Mesothelial cell of epicardium (in vitro differentiated cells): ENCODE measurements around the gene CSF1R. TPM values are rescaled to one million over a fixed set of nuclear protein-coding genes. Genes with fewer than 3 reads are reported as not detected.
"Not testable (repeated sequence)": the region's sequence is repeated elsewhere in the genome, so short reads cannot be mapped to it uniquely, and the experiment has no call there.

Source experiments
- DNase-seq, 2 experiments: peaks; one replicate each; pipeline ENCODE4 v3.0.0; 2021; ENCODE audit warnings: low spot score in 2 of 2; ENCODE audit not compliant: unreplicated experiment in 2 of 2
- H3K27ac Mint-ChIP-seq: 2 replicates; pipeline ENCODE4 v1.8.0; 2021; ENCODE audit warnings: mixed read lengths
- H3K27me3 Mint-ChIP-seq: 2 replicates; pipeline ENCODE4 v1.8.0; 2021; ENCODE audit warnings: low read depth, mixed read lengths
- H3K36me3 Mint-ChIP-seq: 2 replicates; pipeline ENCODE4 v1.8.0; 2021; ENCODE audit warnings: mixed read lengths
- H3K4me1 Mint-ChIP-seq: 2 replicates; pipeline ENCODE4 v1.8.0; 2021; ENCODE audit warnings: mixed read lengths
- H3K4me3 Mint-ChIP-seq: 2 replicates; pipeline ENCODE4 v1.8.0; 2021; ENCODE audit warnings: mild to moderate bottlenecking, moderate library complexity, mixed read lengths
- H3K9me3 Mint-ChIP-seq: 2 replicates; pipeline ENCODE4 v1.8.0; 2021; ENCODE audit warnings: mixed read lengths
- total RNA-seq: library from RNA; stranded (reverse); gene quantifications from 3 replicates; pipeline ENCODE4 v1.2.1, GENCODE V29; 2021
- TF ChIP-seq, protein P1 (sequence below): fragments of 200-600 bp; sonication (generic); IDR thresholded peaks from one replicate; pipeline ENCODE4 v1.5.0; 2021; ENCODE audit warnings: antibody characterized with exemption; ENCODE audit not compliant: unreplicated experiment

CSF1R gene
- total RNA-seq, 1 donor from 2014 or later, result 0.18 TPM

DNA sequence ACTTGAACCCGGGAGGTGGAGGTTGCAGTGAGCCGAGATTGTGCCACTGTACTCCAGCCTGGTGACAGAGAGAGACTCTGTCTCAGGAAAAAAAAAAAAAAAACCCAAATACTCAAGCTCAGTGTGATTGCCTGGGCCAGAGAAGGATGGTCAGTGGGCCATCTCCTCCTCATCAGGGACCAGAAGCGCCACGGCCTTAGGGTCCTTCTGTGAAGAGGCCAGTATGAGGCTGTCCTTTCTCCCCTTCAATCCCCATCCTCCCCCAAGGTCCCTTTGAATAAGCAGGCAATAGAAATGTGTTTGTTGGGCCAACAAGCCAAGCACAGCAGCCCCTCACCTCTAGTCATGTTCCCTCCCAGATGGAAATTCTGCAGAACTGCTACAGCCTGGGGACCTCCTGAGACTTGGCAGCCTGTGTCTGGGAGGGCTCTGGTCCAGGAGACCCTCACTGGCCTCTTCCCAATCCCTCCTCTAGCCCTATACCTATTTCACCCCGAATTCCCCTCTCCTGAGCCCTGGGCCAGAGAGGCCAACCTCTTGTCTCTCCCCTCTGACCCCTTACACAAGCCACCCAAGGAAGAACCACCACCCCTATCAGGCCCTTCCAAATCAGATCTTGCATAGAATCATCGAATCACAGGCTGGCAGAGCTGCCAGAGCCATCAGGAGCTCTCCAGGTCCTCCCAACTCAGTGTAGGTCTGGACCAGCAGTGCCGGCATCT is 1.0 kb downstream of the CSF1R start:
- Mint-ChIP-seq H3K9me3 (no peaks in the 10 kb centered on the region), H3K4me1 (peaks cover 3% of the 10 kb centered on the region), H3K27me3 (peaks cover 6% of the 10 kb centered on the region), H3K27ac (no peak overlapping the region), H3K4me3 (no peak overlapping the region), H3K36me3 (no peaks in the 10 kb centered on the region)
- TF ChIP-seq, protein P1, sequence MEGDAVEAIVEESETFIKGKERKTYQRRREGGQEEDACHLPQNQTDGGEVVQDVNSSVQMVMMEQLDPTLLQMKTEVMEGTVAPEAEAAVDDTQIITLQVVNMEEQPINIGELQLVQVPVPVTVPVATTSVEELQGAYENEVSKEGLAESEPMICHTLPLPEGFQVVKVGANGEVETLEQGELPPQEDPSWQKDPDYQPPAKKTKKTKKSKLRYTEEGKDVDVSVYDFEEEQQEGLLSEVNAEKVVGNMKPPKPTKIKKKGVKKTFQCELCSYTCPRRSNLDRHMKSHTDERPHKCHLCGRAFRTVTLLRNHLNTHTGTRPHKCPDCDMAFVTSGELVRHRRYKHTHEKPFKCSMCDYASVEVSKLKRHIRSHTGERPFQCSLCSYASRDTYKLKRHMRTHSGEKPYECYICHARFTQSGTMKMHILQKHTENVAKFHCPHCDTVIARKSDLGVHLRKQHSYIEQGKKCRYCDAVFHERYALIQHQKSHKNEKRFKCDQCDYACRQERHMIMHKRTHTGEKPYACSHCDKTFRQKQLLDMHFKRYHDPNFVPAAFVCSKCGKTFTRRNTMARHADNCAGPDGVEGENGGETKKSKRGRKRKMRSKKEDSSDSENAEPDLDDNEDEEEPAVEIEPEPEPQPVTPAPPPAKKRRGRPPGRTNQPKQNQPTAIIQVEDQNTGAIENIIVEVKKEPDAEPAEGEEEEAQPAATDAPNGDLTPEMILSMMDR, result no peak
- DNase-seq, result peak in 1 of 2 experiments; percentile 34

DNA sequence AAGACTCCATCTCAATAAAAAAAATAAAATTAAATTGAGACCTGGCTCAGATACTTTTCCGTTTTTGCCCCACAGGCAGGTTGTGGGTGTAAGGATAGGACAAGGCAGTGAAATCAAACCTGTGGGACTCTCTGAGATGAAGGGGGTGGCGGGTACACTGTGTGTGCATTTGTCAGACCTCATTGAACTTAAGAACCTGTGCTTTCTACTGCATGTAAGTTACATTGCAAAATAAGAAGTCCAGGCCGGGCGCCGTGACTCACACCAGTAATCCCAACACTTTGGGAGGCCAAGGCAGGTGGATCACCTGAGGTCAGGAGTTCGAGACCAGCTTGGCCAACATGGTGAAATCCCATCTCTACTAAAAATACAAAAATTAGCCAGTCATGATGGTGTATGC is 1.6 kb downstream of the CSF1R start:
- H3K36me3 Mint-ChIP-seq, DNase-seq, H3K9me3 Mint-ChIP-seq, H3K4me1 Mint-ChIP-seq, H3K27ac Mint-ChIP-seq, H3K4me3 Mint-ChIP-seq, H3K27me3 Mint-ChIP-seq: not testable (repeated sequence)

DNA sequence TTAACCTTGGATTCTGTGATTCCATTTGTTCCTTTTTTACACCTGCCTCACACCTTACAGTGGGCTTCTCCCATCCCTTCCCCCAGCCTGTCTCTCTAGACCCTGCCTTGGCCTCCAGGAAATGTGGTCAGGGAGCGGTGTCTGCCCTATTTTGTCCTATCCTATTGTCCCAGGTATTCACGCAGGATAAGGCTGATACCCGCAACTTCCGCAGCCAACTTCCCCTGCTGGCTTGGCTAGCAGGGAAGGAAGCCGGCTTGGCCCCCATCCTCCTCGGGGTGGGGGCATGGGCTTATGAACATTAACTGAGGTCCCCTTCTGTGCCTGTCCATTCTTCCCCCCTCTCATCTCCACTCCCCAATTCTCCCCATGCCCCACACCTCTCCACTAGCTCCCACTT is 3.5 kb downstream of the CSF1R start:
- TF ChIP-seq, protein P1, result no peak
- Mint-ChIP-seq H3K9me3 (no peaks in the 10 kb centered on the region), H3K36me3 (no peaks in the 10 kb centered on the region), H3K27ac (no peak overlapping the region), H3K4me1 (peaks cover 3% of the 10 kb centered on the region), H3K4me3 (no peak overlapping the region), H3K27me3 (peaks cover 2% of the 10 kb centered on the region)
- DNase-seq, result no peak

DNA sequence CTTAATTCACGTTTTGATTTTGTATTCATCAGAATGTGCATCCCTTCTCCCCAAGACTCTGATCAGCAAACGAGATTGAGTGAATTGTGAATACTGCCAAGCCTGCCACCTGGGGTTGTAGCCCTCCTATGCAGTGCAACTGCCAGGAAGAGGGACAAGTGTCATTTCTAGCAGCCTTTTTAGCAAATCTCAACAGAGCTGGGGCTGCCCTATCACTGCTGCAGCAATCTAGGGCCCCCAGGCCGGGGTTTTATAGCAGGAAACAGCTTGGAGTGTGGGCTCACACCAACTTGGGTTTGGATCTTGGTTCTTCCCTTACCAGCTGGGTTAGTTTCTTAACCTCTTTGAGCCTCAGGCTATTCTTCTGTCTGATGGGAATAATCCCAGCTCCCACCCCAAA is 4.0 kb downstream of the CSF1R start:
- Mint-ChIP-seq H3K9me3 (no peaks in the 10 kb centered on the region), H3K27ac (no peak overlapping the region), H3K4me1 (peaks cover 3% of the 10 kb centered on the region), H3K36me3 (no peaks in the 10 kb centered on the region), H3K4me3 (no peak overlapping the region), H3K27me3 (peaks cover 2% of the 10 kb centered on the region)
- TF ChIP-seq, protein P1, result no peak
- peak in 1 of 2 experiments; percentile 26 for DNase-seq

DNA sequence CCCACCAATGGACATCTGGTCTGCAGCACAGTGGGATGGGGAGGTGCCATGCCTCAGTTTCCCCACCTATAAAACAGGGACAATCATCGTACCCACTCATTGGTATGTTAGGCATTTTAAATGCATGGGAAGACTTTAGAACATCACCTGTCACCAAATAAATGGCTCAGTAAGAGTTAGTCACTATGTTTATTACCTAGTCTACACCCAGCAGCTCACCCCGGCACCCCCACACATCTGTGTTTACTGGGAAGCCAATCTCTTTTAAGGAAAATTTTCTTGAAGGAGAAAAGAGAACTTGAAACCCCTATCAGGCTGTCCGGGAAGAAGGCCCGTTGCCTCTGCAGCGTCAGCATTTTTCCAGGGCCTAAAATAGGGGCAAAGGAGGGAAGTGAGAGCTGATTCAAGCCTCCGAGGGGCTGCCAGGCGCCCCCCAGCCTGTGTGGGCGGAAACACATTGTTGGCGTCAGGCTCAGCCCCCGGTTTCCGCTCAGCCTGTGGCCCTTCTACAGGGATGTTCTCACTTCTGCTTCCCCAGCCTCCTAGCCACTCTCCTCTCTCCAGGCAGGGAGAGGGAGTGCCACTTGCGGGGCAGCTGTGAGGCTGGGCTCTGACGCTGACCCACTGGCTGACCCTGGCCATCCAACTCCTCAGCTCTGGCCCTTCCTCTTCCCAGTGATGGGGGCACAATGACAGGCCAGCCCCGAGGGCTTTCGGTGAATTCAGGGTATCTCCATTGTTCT is 4.6 kb downstream of the CSF1R start:
- H3K9me3 Mint-ChIP-seq, result no peaks in the 10 kb centered on the region
- DNase-seq, result peak in 1 of 2 experiments; percentile 37
- H3K27ac Mint-ChIP-seq, result no peak overlapping the region
- no peaks in the 10 kb centered on the region for H3K36me3 Mint-ChIP-seq
- peaks cover 3% of the 10 kb centered on the region for H3K4me1 Mint-ChIP-seq
- TF ChIP-seq, protein P1, result no peak
- no peak overlapping the region for H3K4me3 Mint-ChIP-seq
- peaks cover 2% of the 10 kb centered on the region for H3K27me3 Mint-ChIP-seq

DNA sequence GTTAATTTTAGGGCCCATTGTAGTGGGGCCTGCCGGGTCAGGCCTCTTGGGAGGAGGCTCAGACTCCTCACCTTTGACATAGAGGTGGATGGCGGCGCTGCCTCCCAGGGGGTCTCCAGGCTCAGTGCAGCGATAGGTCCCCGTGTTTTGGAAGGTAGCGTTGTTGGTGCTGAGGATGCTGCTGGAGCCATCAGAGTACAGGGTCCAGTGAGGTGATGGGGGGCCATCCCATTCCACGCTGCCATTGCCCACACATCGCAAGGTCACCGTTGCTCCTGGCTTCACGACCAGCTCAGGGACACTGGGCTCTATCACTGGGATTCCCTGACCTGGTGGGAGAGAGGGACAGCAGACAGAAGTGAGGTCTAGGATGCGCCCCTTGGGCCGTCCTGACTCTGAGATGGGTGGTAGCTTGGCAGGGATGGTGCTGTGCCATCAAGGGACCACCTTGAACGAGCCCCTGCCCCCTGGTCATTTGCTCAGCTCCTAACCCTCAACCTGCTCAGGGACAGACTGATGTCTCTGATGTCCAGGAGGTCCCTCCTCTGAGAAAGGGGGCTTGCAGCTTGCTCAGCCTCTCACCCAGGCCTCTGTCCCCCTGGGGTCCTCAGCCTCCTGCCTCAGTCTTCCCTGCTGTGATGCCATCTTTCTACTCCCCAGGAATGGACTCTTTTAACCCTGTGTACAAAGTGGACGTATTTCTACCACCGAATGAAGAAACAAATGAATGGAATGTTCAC is 5.5 kb downstream of the CSF1R start:
- TF ChIP-seq, protein P1, result no peak
- peak in 1 of 2 experiments; percentile 34 for DNase-seq
- H3K4me1 Mint-ChIP-seq, result peaks cover 3% of the 10 kb centered on the region
- no peaks in the 10 kb centered on the region for H3K36me3 Mint-ChIP-seq
- peaks cover 2% of the 10 kb centered on the region for H3K27me3 Mint-ChIP-seq
- H3K27ac Mint-ChIP-seq, result no peak overlapping the region
- H3K9me3 Mint-ChIP-seq, result no peaks in the 10 kb centered on the region
- H3K4me3 Mint-ChIP-seq, result no peak overlapping the region
